Activated B cell treated with CpG ODN at 0.5 μM for 24 hours (primary cell): ENCODE measurements around the gene MRGPRF. TPM values are rescaled to one million over a fixed set of nuclear protein-coding genes. Genes with fewer than 3 reads are reported as not detected.

ENCODE experiments used
- ATAC-seq: fragments of 200-7000 bp; cut with Tn5 transposase; one replicate; pipeline ENCODE4 v1.10.0; 2021; ENCODE audit warnings: low read depth, mild to moderate bottlenecking, moderate library complexity
- CTCF ChIA-PET: fragments of 350-600 bp; sonication (Branson Sonifier 250); formaldehyde crosslinking; loops from one replicate; lab custom pipeline; 2021; ENCODE audit warnings: antibody characterized with exemption; lab: Charles Lee
- POLR2A ChIA-PET: fragments of 350-600 bp; sonication (Branson Sonifier 250); formaldehyde crosslinking; loops from one replicate; lab custom pipeline; 2021; ENCODE audit warnings: antibody characterized with exemption; lab: Charles Lee
- DNase-seq: peaks from one replicate; pipeline ENCODE4 v3.0.0; 2022
- H3K27ac Mint-ChIP-seq: one replicate; pipeline ENCODE4 v1.8.0; 2020; ENCODE audit warnings: mixed read lengths
- H3K27me3 Mint-ChIP-seq: one replicate; pipeline ENCODE4 v1.8.0; 2021; ENCODE audit warnings: mixed read lengths
- H3K36me3 Mint-ChIP-seq: one replicate; pipeline ENCODE4 v1.8.0; 2021; ENCODE audit warnings: low read depth, mixed read lengths
- H3K4me1 Mint-ChIP-seq: one replicate; pipeline ENCODE4 v1.8.0; 2021; ENCODE audit warnings: mixed read lengths
- H3K4me3 Mint-ChIP-seq: one replicate; pipeline ENCODE4 v1.8.0; 2020; ENCODE audit warnings: mild to moderate bottlenecking, mixed read lengths
- H3K9me3 Mint-ChIP-seq: one replicate; pipeline ENCODE4 v1.8.0; 2020; ENCODE audit warnings: mixed read lengths
- CTCF ChIP-seq: fragments of 200-600 bp; IDR thresholded peaks from one replicate; pipeline ENCODE4 v1.8.0; 2022; ENCODE audit warnings: antibody characterized with exemption, mild to moderate bottlenecking
- intact Hi-C: fragments of 100-400 bp; cut with micrococcal nuclease; formaldehyde crosslinking; loops from one replicate; pipeline ENCODE4 v1.15.1; 2024
- total RNA-seq: library from RNA; stranded (reverse); gene quantifications from 2 replicates; pipeline ENCODE4 v1.2.3, GENCODE V29; 2022

The MRGPRF gene
- total RNA-seq, 1 donor from 2014 or later, result not detected

- Mint-ChIP-seq H3K9me3 (no peaks in the 10 kb centered on the region), H3K4me1 (peaks cover 44% of the 10 kb centered on the region), H3K4me3 (no peak overlapping the region), H3K36me3 (peaks cover 23% of the 10 kb centered on the region), H3K27ac (no peak overlapping the region), H3K27me3 (no peaks in the 10 kb centered on the region)
- DNase-seq, result no peak
- TF ChIP-seq CTCF, result no peak
- intact Hi-C loops, result loop anchor here (5.0 to 10.0 kb wide), 2 partner anchors 245 to 592 kb away; partner anchors contain the start of gene PPP6R3
- ATAC-seq, result no peak
- CTCF ChIA-PET, result no interaction called here
- POLR2A ChIA-PET, result interaction anchor here (1.2 to 2.1 kb wide), 3 partner anchors 9 to 243 kb away, joined by 4 to 15 read pairs (median 8); partner anchors contain the start of gene TPCN2
Observed at GRCh38 chr11:69057236-69057635, 44.2 kb upstream of the MRGPRF start.

GRCh38 chr11:69055598-69056516 is 42.8 kb upstream of the MRGPRF start:
- Mint-ChIP-seq H3K9me3 (no peaks in the 10 kb centered on the region), H3K4me1 (peaks cover 58% of the 10 kb centered on the region), H3K36me3 (peaks cover 19% of the 10 kb centered on the region), H3K27ac (peak overlapping the region; percentile 86), H3K4me3 (peak overlapping the region; percentile 69), H3K27me3 (no peaks in the 10 kb centered on the region)
- peak; percentile 78 for DNase-seq
- CTCF ChIA-PET, result interaction anchor here (1.2 kb wide), 1 partner anchor 32 kb away, joined by 3 read pairs; no protein-coding TSS in a partner anchor
- POLR2A ChIA-PET, result interaction anchor here (0.6 to 2.1 kb wide), 13 partner anchors 9 to 774 kb away, joined by 3 to 15 read pairs (median 5); partner anchors contain the start of genes IGHMBP2, LTO1 and MRPL21
- ATAC-seq, result peak; percentile 87
- intact Hi-C loops, result loop anchor here (1.0 to 10.0 kb wide), 7 partner anchors 8 to 685 kb away; partner anchors contain the start of genes PPP6R3 and TPCN2
- TF ChIP-seq CTCF, result no peak

GRCh38 chr11:69055212-69055586 is 42.2 kb upstream of the MRGPRF start:
- Mint-ChIP-seq H3K36me3 (peaks cover 16% of the 10 kb centered on the region), H3K27ac (peak overlapping the region; percentile 65), H3K4me1 (peaks cover 64% of the 10 kb centered on the region), H3K9me3 (no peaks in the 10 kb centered on the region), H3K27me3 (no peaks in the 10 kb centered on the region), H3K4me3 (no peak overlapping the region)
- TF ChIP-seq CTCF, result no peak
- no peak for ATAC-seq
- no peak for DNase-seq
- intact Hi-C loops, result loop anchor here (5.0 to 10.0 kb wide), 2 partner anchors 243 to 590 kb away; partner anchors contain the start of gene PPP6R3
- POLR2A ChIA-PET, result interaction anchor here (0.7 to 2.1 kb wide), 9 partner anchors 8 to 620 kb away, joined by 3 to 15 read pairs (median 5); partner anchors contain the start of genes IGHMBP2, LTO1 and MRPL21
- CTCF ChIA-PET, result no interaction called here

GRCh38 chr11:69054397-69055211 is 41.6 kb upstream of the MRGPRF start:
- no peak for TF ChIP-seq CTCF
- Mint-ChIP-seq H3K27ac (peak overlapping the region; percentile 65), H3K27me3 (no peaks in the 10 kb centered on the region), H3K36me3 (peaks cover 11% of the 10 kb centered on the region), H3K9me3 (no peaks in the 10 kb centered on the region), H3K4me3 (no peak overlapping the region), H3K4me1 (peaks cover 70% of the 10 kb centered on the region)
- POLR2A ChIA-PET, result interaction anchor here (0.5 kb wide), 1 partner anchor 1608 kb away, joined by 3 read pairs; no protein-coding TSS in a partner anchor
- DNase-seq, result no peak
- CTCF ChIA-PET, result no interaction called here
- ATAC-seq, result no peak
- intact Hi-C loops, result loop anchor here (5.0 to 10.0 kb wide), 2 partner anchors 242 to 590 kb away; partner anchors contain the start of gene PPP6R3
